ENCODE measurements around the gene PELI2. TPM values are rescaled to one million over a fixed set of nuclear protein-coding genes. Genes with fewer than 3 reads are reported as not detected.

Gene PELI2
- total RNA-seq, 1 experiment from 2014 or later, result 10.0 TPM

DNA sequence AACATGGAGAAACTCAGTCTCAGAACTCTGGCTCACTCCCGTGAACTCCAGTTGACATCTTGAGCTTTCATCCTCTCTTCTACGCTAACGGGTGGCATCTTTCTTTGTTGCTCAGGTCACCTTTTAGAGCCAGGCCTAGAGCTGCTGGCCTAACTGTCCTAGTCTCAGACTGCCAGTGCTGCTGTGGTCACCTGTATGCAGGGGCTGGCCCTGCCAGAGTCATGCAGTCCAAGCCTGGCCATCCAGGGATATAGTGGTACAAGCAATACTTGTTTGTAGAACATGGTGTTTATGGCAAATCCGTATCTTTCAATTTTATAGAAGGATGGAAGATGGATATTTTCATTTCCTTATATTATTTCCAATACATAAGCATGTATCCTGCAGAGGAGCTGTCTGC is 117.2 kb downstream of the PELI2 start:
- Histone ChIP-seq H3K9me2 (ENCODE audit: insufficient read depth) (no peaks in the 10 kb centered on the region), H3K4me1 (replicated peaks; ENCODE audit: insufficient read depth) (no peaks in the 10 kb centered on the region), H3K36me3 (ENCODE audit: low read depth) (no peaks in the 10 kb centered on the region), H2AFZ (no peak overlapping the region), H3K9me3 (ENCODE audit: insufficient read depth, low read depth) (no peaks in the 10 kb centered on the region), H3K79me2 (ENCODE audit: low read depth) (no peaks in the 10 kb centered on the region), H3K4me2 (no peak overlapping the region), H4K20me1 (ENCODE audit: insufficient read depth) (no peaks in the 10 kb centered on the region), H3F3A (ENCODE audit: insufficient read depth, low read depth) (no peaks in the 10 kb centered on the region), H3K27ac (no peak overlapping the region), H3K4me3 (no peak overlapping the region), H3K27me3 (ENCODE audit: insufficient read depth, low read depth) (no peaks in the 10 kb centered on the region)
- DNase-seq, result no peak
- CTCF ChIA-PET, result no interaction called here
- no TSS peak for BruUV-seq (replicated peaks)
- intact Hi-C loops (cut with micrococcal nuclease; ENCODE audit: unreplicated experiment), result no loop called here
- TF ChIP-seq, protein P1, sequence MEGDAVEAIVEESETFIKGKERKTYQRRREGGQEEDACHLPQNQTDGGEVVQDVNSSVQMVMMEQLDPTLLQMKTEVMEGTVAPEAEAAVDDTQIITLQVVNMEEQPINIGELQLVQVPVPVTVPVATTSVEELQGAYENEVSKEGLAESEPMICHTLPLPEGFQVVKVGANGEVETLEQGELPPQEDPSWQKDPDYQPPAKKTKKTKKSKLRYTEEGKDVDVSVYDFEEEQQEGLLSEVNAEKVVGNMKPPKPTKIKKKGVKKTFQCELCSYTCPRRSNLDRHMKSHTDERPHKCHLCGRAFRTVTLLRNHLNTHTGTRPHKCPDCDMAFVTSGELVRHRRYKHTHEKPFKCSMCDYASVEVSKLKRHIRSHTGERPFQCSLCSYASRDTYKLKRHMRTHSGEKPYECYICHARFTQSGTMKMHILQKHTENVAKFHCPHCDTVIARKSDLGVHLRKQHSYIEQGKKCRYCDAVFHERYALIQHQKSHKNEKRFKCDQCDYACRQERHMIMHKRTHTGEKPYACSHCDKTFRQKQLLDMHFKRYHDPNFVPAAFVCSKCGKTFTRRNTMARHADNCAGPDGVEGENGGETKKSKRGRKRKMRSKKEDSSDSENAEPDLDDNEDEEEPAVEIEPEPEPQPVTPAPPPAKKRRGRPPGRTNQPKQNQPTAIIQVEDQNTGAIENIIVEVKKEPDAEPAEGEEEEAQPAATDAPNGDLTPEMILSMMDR (conservative IDR thresholded peaks at IDR 0.05), result no peak
- TF ChIP-seq EZH2 (IDR thresholded peaks at IDR 0.05; ENCODE audit: low read depth), result no peak
- POLR2A ChIA-PET (ENCODE audit: unreplicated experiment), result no interaction called here

DNA sequence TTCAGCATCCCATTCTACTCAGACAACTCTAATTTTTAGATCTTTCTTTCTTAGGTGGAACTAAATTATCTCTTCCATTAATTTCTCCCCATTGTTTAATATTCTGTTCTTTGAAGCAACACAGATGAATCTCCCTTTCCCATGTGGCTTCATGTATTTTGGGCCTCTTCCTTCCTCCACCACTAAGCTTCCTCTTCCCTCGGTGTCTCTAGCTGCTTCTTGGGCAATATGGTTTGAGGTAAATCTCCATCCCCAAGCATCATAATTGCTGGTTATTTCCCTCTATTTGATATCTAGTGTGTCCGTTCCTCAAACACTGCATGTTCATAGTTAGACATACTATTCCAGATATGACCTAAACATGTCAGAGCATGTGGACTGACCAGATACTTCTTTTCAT is 119.2 kb downstream of the PELI2 start:
- ChIA-PET POLR2A (ENCODE audit: unreplicated experiment) (no interaction called here), CTCF (no interaction called here)
- intact Hi-C loops (cut with micrococcal nuclease; ENCODE audit: unreplicated experiment), result no loop called here
- Histone ChIP-seq H2AFZ (no peak overlapping the region), H3K9me3 (ENCODE audit: insufficient read depth, low read depth) (no peaks in the 10 kb centered on the region), H4K20me1 (ENCODE audit: insufficient read depth) (no peaks in the 10 kb centered on the region), H3K36me3 (ENCODE audit: low read depth) (no peaks in the 10 kb centered on the region), H3K27me3 (ENCODE audit: insufficient read depth, low read depth) (no peaks in the 10 kb centered on the region), H3K79me2 (ENCODE audit: low read depth) (no peaks in the 10 kb centered on the region), H3K4me2 (no peak overlapping the region), H3F3A (ENCODE audit: insufficient read depth, low read depth) (no peaks in the 10 kb centered on the region), H3K27ac (no peak overlapping the region), H3K4me3 (no peak overlapping the region), H3K4me1 (replicated peaks; ENCODE audit: insufficient read depth) (no peaks in the 10 kb centered on the region), H3K9me2 (ENCODE audit: insufficient read depth) (no peaks in the 10 kb centered on the region)
- TF ChIP-seq EZH2 (IDR thresholded peaks at IDR 0.05; ENCODE audit: low read depth), result no peak
- TF ChIP-seq, protein P1 (conservative IDR thresholded peaks at IDR 0.05), result no peak
- no TSS peak for BruUV-seq (replicated peaks)
- DNase-seq, result no peak

DNA sequence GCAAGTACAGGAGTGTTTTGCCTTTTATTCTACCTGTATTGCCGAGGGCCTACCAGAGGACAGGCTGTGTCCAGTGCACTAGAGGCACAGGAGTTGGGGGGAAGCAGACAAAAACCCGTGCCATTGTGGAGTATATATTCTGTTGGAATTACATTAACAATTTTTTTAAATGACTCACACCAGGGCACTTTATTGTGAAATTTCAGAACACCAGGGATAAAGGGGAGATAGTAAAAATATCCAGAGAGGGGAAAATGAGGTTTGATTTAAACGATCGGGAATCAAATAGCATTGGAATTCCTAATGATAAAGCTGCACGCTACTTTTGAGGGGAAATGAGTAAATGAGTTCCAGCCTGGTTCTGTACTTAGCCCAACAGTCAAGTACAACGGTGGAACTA is 123.2 kb downstream of the PELI2 start:
- Histone ChIP-seq H3K27me3 (ENCODE audit: insufficient read depth, low read depth) (no peaks in the 10 kb centered on the region), H3K36me3 (ENCODE audit: low read depth) (no peaks in the 10 kb centered on the region), H4K20me1 (ENCODE audit: insufficient read depth) (no peaks in the 10 kb centered on the region), H3K27ac (no peak overlapping the region), H3K9me3 (ENCODE audit: insufficient read depth, low read depth) (no peaks in the 10 kb centered on the region), H3K4me3 (no peak overlapping the region), H3K4me1 (replicated peaks; ENCODE audit: insufficient read depth) (0 out of 2 replicates have a peak, but pooled peaks cover 7% of the 10 kb centered on the region), H3K9me2 (ENCODE audit: insufficient read depth) (no peaks in the 10 kb centered on the region), H3F3A (ENCODE audit: insufficient read depth, low read depth) (no peaks in the 10 kb centered on the region), H3K79me2 (ENCODE audit: low read depth) (no peaks in the 10 kb centered on the region), H3K4me2 (no peak overlapping the region), H2AFZ (no peak overlapping the region)
- no peak for DNase-seq
- TF ChIP-seq, protein P1 (conservative IDR thresholded peaks at IDR 0.05), result no peak
- TF ChIP-seq EZH2 (IDR thresholded peaks at IDR 0.05; ENCODE audit: low read depth), result no peak
- intact Hi-C loops (cut with micrococcal nuclease; ENCODE audit: unreplicated experiment), result loop anchor here (10.0 kb wide), 1 partner anchor 103 kb away; no protein-coding TSS in a partner anchor
- ChIA-PET POLR2A (ENCODE audit: unreplicated experiment) (no interaction called here), CTCF (no interaction called here)
- no TSS peak for BruUV-seq (replicated peaks)

All from PC-9 (cell line).